H9 (cell line): Measurements from ENCODE around the gene USP37. TPM values are rescaled to one million over a fixed set of nuclear protein-coding genes. Genes with fewer than 3 reads are reported as not detected.

Experiments
- DNase-seq: peaks from one replicate; pipeline ENCODE4 v3.0.0-alpha.2; 2017
- H2AFZ ChIP-seq: one replicate; pipeline ENCODE4 v1.6.1; 2013; ENCODE audit warnings: mild to moderate bottlenecking, low read length, control low read depth, moderate library complexity
- H2AK5ac ChIP-seq: 2 replicates; pipeline ENCODE4 v1.6.1; 2013; ENCODE audit warnings: low read length, control low read depth, mixed read lengths; ENCODE audit not compliant: insufficient read length
- H2BK120ac ChIP-seq: one replicate; pipeline ENCODE4 v1.6.1; 2013; ENCODE audit warnings: low read depth, mild to moderate bottlenecking, low read length, control low read depth, inconsistent platforms; ENCODE audit not compliant: poor library complexity, severe bottlenecking
- H2BK12ac ChIP-seq: 2 replicates; pipeline ENCODE4 v1.6.1; 2013; ENCODE audit warnings: low read length, control low read depth, mixed read lengths, low read depth; ENCODE audit not compliant: insufficient read length
- H2BK15ac ChIP-seq: 2 replicates; pipeline ENCODE4 v1.6.1; 2013; ENCODE audit warnings: low read depth, low read length, control low read depth
- H2BK20ac ChIP-seq: one replicate; pipeline ENCODE4 v1.6.1; 2013; ENCODE audit warnings: low read depth, mild to moderate bottlenecking, low read length, control low read depth, inconsistent platforms; ENCODE audit not compliant: poor library complexity, severe bottlenecking
- H2BK5ac ChIP-seq: 2 replicates; pipeline ENCODE4 v1.6.1; 2013; ENCODE audit warnings: low read length, control low read depth, mixed read lengths; ENCODE audit not compliant: insufficient read length
- H3K14ac ChIP-seq: 2 replicates; pipeline ENCODE4 v1.6.1; 2013; ENCODE audit warnings: low read length, control low read depth; ENCODE audit not compliant: insufficient read depth
- H3K18ac ChIP-seq: 2 replicates; pipeline ENCODE4 v1.6.1; 2013; ENCODE audit warnings: low read depth, mild to moderate bottlenecking, mixed read lengths, low read length, control low read depth; ENCODE audit not compliant: insufficient read length
- H3K23ac ChIP-seq: 2 replicates; pipeline ENCODE4 v1.6.1; 2013; ENCODE audit warnings: low read length, control low read depth, mixed read lengths, low read depth; ENCODE audit not compliant: insufficient read length
- H3K23me2 ChIP-seq: 2 replicates; pipeline ENCODE4 v1.6.1; 2013; ENCODE audit warnings: low read depth, mild to moderate bottlenecking, mixed read lengths, low read length, control low read depth; ENCODE audit not compliant: insufficient read length, poor library complexity, severe bottlenecking
- H3K27ac ChIP-seq: 2 replicates; pipeline ENCODE4 v1.5.1; 2013; ENCODE audit warnings: low read length, control low read depth, mixed read lengths, low read depth; ENCODE audit not compliant: insufficient read length
- H3K27me3 ChIP-seq: 2 replicates; pipeline ENCODE4 v1.6.1; 2013; ENCODE audit warnings: low read length, control low read depth, inconsistent platforms; ENCODE audit not compliant: insufficient read depth
- H3K4ac ChIP-seq: 2 replicates; pipeline ENCODE4 v1.6.1; 2013; ENCODE audit warnings: low read depth, mild to moderate bottlenecking, control low read depth, inconsistent platforms, low read length, moderate library complexity
- H3K4me1 ChIP-seq: 2 replicates; pipeline ENCODE4 v1.6.1; 2013; ENCODE audit warnings: low read length, control low read depth, inconsistent platforms; ENCODE audit not compliant: insufficient read depth
- H3K4me2 ChIP-seq: 2 replicates; pipeline ENCODE4 v1.6.1; 2013; ENCODE audit warnings: low read length, control low read depth, mixed read lengths; ENCODE audit not compliant: insufficient read length, insufficient read depth
- H3K56ac ChIP-seq: 2 replicates; pipeline ENCODE4 v1.6.1; 2013; ENCODE audit warnings: low read depth, mild to moderate bottlenecking, mixed read lengths, low read length, control low read depth; ENCODE audit not compliant: insufficient read length
- H3K79me1 ChIP-seq: 2 replicates; pipeline ENCODE4 v1.6.1; 2013; ENCODE audit warnings: low read depth, mild to moderate bottlenecking, moderate library complexity, low read length, control low read depth, inconsistent platforms; ENCODE audit not compliant: insufficient read depth, poor library complexity, severe bottlenecking
- H3K79me2 ChIP-seq: 2 replicates; pipeline ENCODE4 v1.6.1; 2013; ENCODE audit warnings: low read length, control low read depth, inconsistent platforms; ENCODE audit not compliant: insufficient read depth
- H3K9ac ChIP-seq: 2 replicates; pipeline ENCODE4 v1.6.1; 2013; ENCODE audit warnings: low read length, control low read depth, mixed read lengths; ENCODE audit not compliant: insufficient read length; ENCODE audit errors: extremely low read depth
- H3K9me3 ChIP-seq: one replicate; pipeline ENCODE4 v1.6.1; 2013; ENCODE audit warnings: low read depth, low read length, inconsistent platforms; ENCODE audit not compliant: control insufficient read depth
- H3T11ph ChIP-seq: one replicate; pipeline ENCODE4 v1.6.1; 2013; ENCODE audit warnings: mild to moderate bottlenecking, low read length, control low read depth, inconsistent platforms
- H4K20me1 ChIP-seq: one replicate; pipeline ENCODE4 v1.6.1; 2013; ENCODE audit not compliant: control insufficient read depth, insufficient read length, insufficient read depth
- H4K5ac ChIP-seq: 2 replicates; pipeline ENCODE4 v1.6.1; 2013; ENCODE audit warnings: low read depth, mild to moderate bottlenecking, mixed read lengths, low read length, control low read depth; ENCODE audit not compliant: insufficient read length
- H4K8ac ChIP-seq: replicated peaks from 2 replicates; pipeline ENCODE4 v1.6.1; 2013; ENCODE audit warnings: low read length, control low read depth, mixed read lengths, low read depth; ENCODE audit not compliant: insufficient read length
- H4K91ac ChIP-seq: 2 replicates; pipeline ENCODE4 v1.6.1; 2013; ENCODE audit warnings: low read depth, mild to moderate bottlenecking, moderate library complexity, mixed read lengths, low read length, control low read depth; ENCODE audit not compliant: insufficient read length
- H3K27ac Mint-ChIP-seq, 3 experiments: 2 replicates in 2 of 3; 3 replicates in 1 of 3; pipeline ENCODE4 v1.8.0; 2020 to 2021; ENCODE audit warnings: mixed read lengths in 3 of 3, mild to moderate bottlenecking in 1 of 3, moderate library complexity in 1 of 3
- H3K27me3 Mint-ChIP-seq: 2 replicates; pipeline ENCODE4 v1.8.0; 2021; ENCODE audit warnings: low read depth, mild to moderate bottlenecking, moderate library complexity, mixed read lengths
- H3K36me3 Mint-ChIP-seq, 3 experiments: 2 replicates in 2 of 3; 3 replicates in 1 of 3; pipeline ENCODE4 v1.8.0; 2020 to 2021; ENCODE audit warnings: low read depth in 3 of 3, mixed read lengths in 3 of 3; ENCODE audit not compliant: insufficient read depth in 1 of 3
- H3K4me1 Mint-ChIP-seq, 2 experiments: 2 replicates each; pipeline ENCODE4 v1.8.0; 2020; ENCODE audit warnings: mixed read lengths in 2 of 2
- H3K4me3 Mint-ChIP-seq, 2 experiments: 2 replicates in 1 of 2; 3 replicates in 1 of 2; pipeline ENCODE4 v1.8.0; 2020 to 2021; ENCODE audit warnings: mild to moderate bottlenecking in 2 of 2, mixed read lengths in 2 of 2, moderate library complexity in 1 of 2
- H3K9me3 Mint-ChIP-seq, 2 experiments: 2 replicates in 1 of 2; 3 replicates in 1 of 2; pipeline ENCODE4 v1.8.0; 2020; ENCODE audit warnings: mild to moderate bottlenecking in 2 of 2, mixed read lengths in 2 of 2, moderate library complexity in 1 of 2
- CTCF ChIP-seq: fragments of 200-600 bp; sonication (generic); conservative IDR thresholded peaks from 3 replicates; pipeline ENCODE4 v1.8.0; 2021; ENCODE audit warnings: antibody characterized with exemption, mild to moderate bottlenecking
- WGBS: extraction: QIAGEN DNeasy Blood & Tissue Kit; methylation state at CpG from one replicate; pipeline ENCODE4 v1.1.7; 2013; ENCODE audit warnings: missing lambda C conversion rate, low lambda C conversion rate, mixed read lengths; ENCODE audit not compliant: insufficient read length; ENCODE audit errors: extremely low coverage; 5-methylcytosine and 5-hydroxymethylcytosine counted together
- total RNA-seq: library from RNA; stranded (reverse); gene quantifications from 2 replicates; pipeline ENCODE4 v1.2.1, GENCODE V29; 2021

The USP37 gene
- total RNA-seq, 1 experiment from 2014 or later = 34.9 TPM

- H3K23me2 ChIP-seq = no peaks in the 10 kb centered on the region
- no peaks in the 10 kb centered on the region for H3K9me3 Mint-ChIP-seq
- no peak overlapping the region for H4K8ac ChIP-seq
- no peaks in the 10 kb centered on the region; the same call in 1 of the 2 replicates for H3K27me3 Mint-ChIP-seq
- no peak overlapping the region for H4K91ac ChIP-seq
- no peaks in the 10 kb centered on the region for H4K20me1 ChIP-seq
- no peak overlapping the region for H2BK20ac ChIP-seq
- no peak overlapping the region for H2BK120ac ChIP-seq
- H3K27ac Mint-ChIP-seq = peak overlapping the region in 1 of 3 experiments; percentile 64; a peak in 1 of 7 replicates
- no peak overlapping the region for H2AK5ac ChIP-seq
- DNase-seq = no peak
- no peaks in the 10 kb centered on the region for H3K79me2 ChIP-seq
- H3K14ac ChIP-seq = no peak overlapping the region
- H3K4me3 Mint-ChIP-seq = no peak overlapping the region
- no peak overlapping the region for H4K5ac ChIP-seq
- H3K18ac ChIP-seq = no peak overlapping the region
- H2BK5ac ChIP-seq = no peak overlapping the region
- no peaks in the 10 kb centered on the region for H3K4me1 ChIP-seq
- H3K4me1 Mint-ChIP-seq = peaks cover 10 to 13% of the 10 kb centered on the region in 2 experiments
- H3K9ac ChIP-seq = no peak overlapping the region
- H3T11ph ChIP-seq = no peak overlapping the region
- H3K56ac ChIP-seq = no peak overlapping the region
- no peaks in the 10 kb centered on the region for H3K9me3 ChIP-seq
- no peak overlapping the region for H3K27ac ChIP-seq
- H3K36me3 Mint-ChIP-seq = no peaks in the 10 kb centered on the region; a peak in 1 of 7 replicates
- no peaks in the 10 kb centered on the region for H3K27me3 ChIP-seq
- TF ChIP-seq CTCF = no peak
- no peak overlapping the region for H3K23ac ChIP-seq
- no CpG with 5 or more reads among the region's 2 CpGs for WGBS
- no peak overlapping the region for H2BK15ac ChIP-seq
- no peak overlapping the region for H2AFZ ChIP-seq
- H2BK12ac ChIP-seq = no peak overlapping the region
- no peak overlapping the region for H3K4me2 ChIP-seq
- H3K79me1 ChIP-seq = no peaks in the 10 kb centered on the region
- H3K4ac ChIP-seq = no peak overlapping the region
Observed at GRCh38 chr2:218605432-218605831, 37.3 kb upstream of the USP37 start.
